Measurements from ENCODE around the gene GRPEL1.
A peak's percentile ranks its signal among the peaks of the same experiment; 100 is the strongest.

GRPEL1 gene

GRCh38 chr4:7023486-7023885 lies 44.4 kb downstream of the GRPEL1 start:
- ATAC-seq: no peak
- no peak for TF ChIP-seq PPARA (CRISPR knock-in tag; IDR thresholded peaks at IDR 0.05; ENCODE audit: borderline replicate concordance)
- no peak for TF ChIP-seq CSDC2 (CRISPR knock-in tag; IDR thresholded peaks at IDR 0.05)
- no peak for TF ChIP-seq ZNF8 (CRISPR knock-in tag; IDR thresholded peaks at IDR 0.05)
- no peak for TF ChIP-seq ISL1 (CRISPR knock-in tag; IDR thresholded peaks at IDR 0.05)
- no peak for TF ChIP-seq OSR1 (CRISPR knock-in tag; IDR thresholded peaks at IDR 0.05)
- no peak for TF ChIP-seq ZNF70 (CRISPR knock-in tag; IDR thresholded peaks at IDR 0.05)
- TF ChIP-seq CSRNP3 (CRISPR knock-in tag; IDR thresholded peaks at IDR 0.05): no peak
- no peak for TF ChIP-seq ARNTL (CRISPR knock-in tag; IDR thresholded peaks at IDR 0.05; ENCODE audit: borderline replicate concordance, low read depth)

GRCh38 chr4:7021930-7022664 lies 45.8 kb downstream of the GRPEL1 start:
- peak; percentile 94 for ATAC-seq
- no peak for TF ChIP-seq GLIS3 (CRISPR knock-in tag; IDR thresholded peaks at IDR 0.05)
- no peak for TF ChIP-seq RARB (CRISPR knock-in tag; IDR thresholded peaks at IDR 0.05)
- TF ChIP-seq ZNF70 (CRISPR knock-in tag; IDR thresholded peaks at IDR 0.05): no peak
- TF ChIP-seq TSHZ2 (CRISPR knock-in tag; IDR thresholded peaks at IDR 0.05): no peak
- TF ChIP-seq CSRNP3 (CRISPR knock-in tag; IDR thresholded peaks at IDR 0.05): no peak
- TF ChIP-seq ZNF565 (CRISPR knock-in tag; conservative IDR thresholded peaks at IDR 0.05; ENCODE audit: low read depth): no peak
- no peak for TF ChIP-seq TOX (CRISPR knock-in tag; IDR thresholded peaks at IDR 0.05; ENCODE audit: borderline replicate concordance)
- TF ChIP-seq BACH2 (CRISPR knock-in tag; IDR thresholded peaks at IDR 0.05; ENCODE audit: borderline replicate concordance): no peak
- no peak for TF ChIP-seq CSDC2 (CRISPR knock-in tag; IDR thresholded peaks at IDR 0.05)

GRCh38 chr4:7021355-7021754 lies 46.5 kb downstream of the GRPEL1 start:
- ATAC-seq: no peak
- TF ChIP-seq POU6F1 (CRISPR knock-in tag; IDR thresholded peaks at IDR 0.05; ENCODE audit: borderline replicate concordance, low read depth) (no peak), ZFP30 (CRISPR knock-in tag; IDR thresholded peaks at IDR 0.05) (no peak), CSDC2 (CRISPR knock-in tag; IDR thresholded peaks at IDR 0.05) (no peak), SNAI2 (CRISPR knock-in tag; IDR thresholded peaks at IDR 0.05) (no peak), ESRRG (CRISPR knock-in tag; IDR thresholded peaks at IDR 0.05) (no peak), CREB5 (CRISPR knock-in tag; IDR thresholded peaks at IDR 0.05; ENCODE audit: low read depth) (no peak)

- ATAC-seq: no peak
- TF ChIP-seq ZNF8 (CRISPR knock-in tag; IDR thresholded peaks at IDR 0.05): no peak
- no peak for TF ChIP-seq ESRRG (CRISPR knock-in tag; IDR thresholded peaks at IDR 0.05)
- TF ChIP-seq TCF4 (CRISPR knock-in tag; IDR thresholded peaks at IDR 0.05; ENCODE audit: borderline replicate concordance): no peak
- TF ChIP-seq RARB (CRISPR knock-in tag; IDR thresholded peaks at IDR 0.05): no peak
- no peak for TF ChIP-seq PATZ1 (CRISPR knock-in tag; IDR thresholded peaks at IDR 0.05; ENCODE audit: borderline replicate concordance)
- no peak for TF ChIP-seq ARNTL (CRISPR knock-in tag; IDR thresholded peaks at IDR 0.05; ENCODE audit: borderline replicate concordance, low read depth)
- TF ChIP-seq CSRNP3 (CRISPR knock-in tag; IDR thresholded peaks at IDR 0.05): no peak
- TF ChIP-seq GLIS3 (CRISPR knock-in tag; IDR thresholded peaks at IDR 0.05): no peak
- TF ChIP-seq CREB5 (CRISPR knock-in tag; IDR thresholded peaks at IDR 0.05; ENCODE audit: low read depth): no peak
These were observed 47.0 kb downstream of the GRPEL1 start for GRCh38 chr4:7020856-7021255.

Measured in SK-N-SH treated with all-trans-retinoic acid at 6 μM for 48 hours (cell line).